LNCaP clone FGC (cell line): ENCODE data around the gene ABLIM1.

Source experiments
- DNase-seq: peaks from one replicate; pipeline ENCODE4 v3.0.0-alpha.2; 2011; ENCODE audit warnings: low read depth
- H3K4me3 ChIP-seq: 2 replicates; pipeline ENCODE4 v1.5.1; 2011; ENCODE audit warnings: mild to moderate bottlenecking, low read depth, low read length, control low read depth
- CTCF ChIP-seq: IDR thresholded peaks from 2 replicates; pipeline ENCODE4 v1.5.1; 2012; ENCODE audit warnings: mild to moderate bottlenecking; ENCODE audit not compliant: control insufficient read depth, insufficient read depth; ENCODE audit errors: extremely low read depth

The ABLIM1 gene

GRCh38 chr10:114638821-114639625 lies 19.1 kb downstream of the ABLIM1 start:
- TF ChIP-seq CTCF: no peak
- no peak overlapping the region for H3K4me3 ChIP-seq
- no peak for DNase-seq

- peak; percentile 75 for TF ChIP-seq CTCF
- DNase-seq: peak; percentile 95
- H3K4me3 ChIP-seq: no peak overlapping the region
Measured at GRCh38 chr10:114635797-114636550, 22.1 kb downstream of the ABLIM1 start.

GRCh38 chr10:114635101-114635500 lies 23.0 kb downstream of the ABLIM1 start:
- peak; percentile 23 for DNase-seq
- H3K4me3 ChIP-seq: no peak overlapping the region
- TF ChIP-seq CTCF: no peak

GRCh38 chr10:114634609-114634979 lies 23.5 kb downstream of the ABLIM1 start:
- no peak overlapping the region for H3K4me3 ChIP-seq
- no peak for DNase-seq
- TF ChIP-seq CTCF: no peak

GRCh38 chr10:114632869-114633715 lies 25.0 kb downstream of the ABLIM1 start:
- no peak for DNase-seq
- no peak overlapping the region for H3K4me3 ChIP-seq
- TF ChIP-seq CTCF: no peak

GRCh38 chr10:114631666-114632417 lies 26.2 kb downstream of the ABLIM1 start:
- no peak for DNase-seq
- TF ChIP-seq CTCF: no peak
- H3K4me3 ChIP-seq: no peak overlapping the region
